IPS-NIHi11 (cell line): ENCODE results near the gene MEOX1.
"Not testable (repeated sequence)": the region's sequence is repeated elsewhere in the genome, so short reads cannot be mapped to it uniquely, and the experiment has no call there.

Source experiments
- DNase-seq: peaks from one replicate; pipeline ENCODE4 v3.0.0; 2012; ENCODE audit warnings: mixed read lengths, low spot score

The MEOX1 gene

DNA sequence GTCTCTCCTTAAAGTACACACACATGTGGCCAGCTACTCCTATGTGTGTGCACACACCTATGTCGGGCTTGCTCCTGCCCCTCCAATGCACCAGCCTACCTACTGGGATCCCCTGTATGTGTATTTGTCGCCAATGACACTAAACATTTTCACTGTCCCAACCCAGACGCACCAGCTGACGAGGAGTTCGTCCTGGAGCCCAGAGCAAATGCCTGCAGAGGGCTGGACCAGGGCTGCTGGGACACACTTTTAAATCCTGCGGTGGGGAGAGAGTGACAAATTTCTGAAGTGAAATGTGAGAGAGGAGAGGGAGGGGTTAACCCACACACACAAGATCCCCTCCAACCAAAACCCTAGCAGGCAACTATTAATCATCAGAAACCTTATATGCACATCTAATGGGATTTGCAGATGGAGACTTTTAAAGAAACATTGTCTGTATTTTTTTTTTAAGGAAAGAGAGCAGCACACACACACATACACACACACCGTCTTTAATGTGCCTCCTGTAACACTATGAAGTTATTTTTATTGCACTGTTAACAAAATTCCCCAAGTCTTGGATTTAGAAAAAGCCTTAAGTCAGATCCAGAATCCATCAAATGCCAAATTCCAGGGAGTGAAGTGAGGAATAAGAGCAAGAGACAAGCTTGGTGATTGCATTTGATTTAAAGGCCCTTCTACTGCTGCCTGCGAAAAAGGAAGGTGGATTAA, at the start of gene MEOX1:
MEOX1 (minus strand) TSS at position 224 of the 714 bp plus-strand sequence. CDS start 388 bp downstream, outside the sequence.
- peak; percentile 46 for DNase-seq

DNA sequence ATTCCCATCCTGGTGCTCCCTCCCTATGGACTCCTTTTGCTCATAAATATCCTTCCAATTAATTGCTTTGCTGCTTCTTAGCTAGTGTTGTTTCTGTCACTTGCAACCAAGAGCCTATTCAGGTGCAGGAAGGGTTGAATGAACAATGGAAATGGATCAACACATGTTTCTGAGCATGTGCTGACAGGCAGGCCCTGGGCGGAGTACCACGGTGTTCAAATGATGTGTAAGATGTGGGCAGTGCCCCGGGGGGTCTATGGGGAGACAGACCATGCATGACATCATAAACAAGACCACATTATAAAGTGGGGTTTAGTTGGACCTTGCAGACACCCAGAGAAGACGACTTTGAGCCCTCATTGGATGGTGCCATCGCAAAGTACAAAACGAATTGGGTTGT, 48.4 kb upstream of the MEOX1 start:
- DNase-seq = no peak

GRCh38 chr17:43709210-43709609, 47.5 kb upstream of the MEOX1 start:
- DNase-seq = no peak

DNA sequence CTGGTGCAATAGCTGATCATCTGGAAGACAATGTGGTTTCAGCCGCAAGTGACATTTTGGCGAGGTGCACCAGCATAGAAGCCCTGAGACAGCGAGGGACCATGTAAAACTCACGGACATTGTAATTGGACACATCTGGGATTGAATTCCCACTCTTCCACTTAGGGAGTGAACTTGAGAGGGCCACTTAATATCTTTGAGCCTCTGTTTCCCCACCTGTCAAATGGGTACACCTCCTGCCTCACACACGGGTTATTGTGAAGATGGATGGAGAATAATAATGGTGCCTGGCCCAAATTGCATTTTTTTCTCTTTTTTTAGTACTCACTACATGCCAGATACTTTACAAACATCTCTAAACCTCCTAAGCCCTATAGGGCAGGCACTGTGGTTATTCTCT, 45.5 kb upstream of the MEOX1 start:
- DNase-seq = no peak

- DNase-seq = no peak
Measured at GRCh38 chr17:43706235-43706634, 44.5 kb upstream of the MEOX1 start.

GRCh38 chr17:43703630-43704029, 41.9 kb upstream of the MEOX1 start:
- no peak for DNase-seq

GRCh38 chr17:43702637-43703036, 40.9 kb upstream of the MEOX1 start:
- peak; percentile 74 for DNase-seq

DNA sequence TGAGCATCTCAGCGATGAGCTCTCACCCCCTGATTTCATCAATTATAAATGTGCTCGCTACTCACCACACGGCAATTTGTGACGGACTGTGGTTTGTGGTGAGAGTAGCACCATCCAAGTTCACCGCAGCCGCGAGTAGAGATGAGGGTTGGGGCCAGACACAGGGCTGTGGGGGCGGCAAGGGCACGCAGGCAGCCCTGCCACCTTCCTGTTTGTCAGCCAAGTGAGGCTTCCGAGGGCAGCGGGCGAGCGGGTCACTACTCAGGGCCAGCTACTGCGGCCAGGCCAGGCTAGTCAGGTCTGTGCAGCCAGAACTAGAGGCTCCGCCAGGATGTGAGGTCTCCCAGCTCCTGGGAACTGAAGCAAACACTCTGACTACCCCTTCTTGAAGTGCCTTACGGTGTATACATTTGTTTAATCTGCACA, 39.6 kb upstream of the MEOX1 start:
- no peak for DNase-seq

GRCh38 chr17:43699438-43699756, 37.7 kb upstream of the MEOX1 start:
- DNase-seq = no peak

DNA sequence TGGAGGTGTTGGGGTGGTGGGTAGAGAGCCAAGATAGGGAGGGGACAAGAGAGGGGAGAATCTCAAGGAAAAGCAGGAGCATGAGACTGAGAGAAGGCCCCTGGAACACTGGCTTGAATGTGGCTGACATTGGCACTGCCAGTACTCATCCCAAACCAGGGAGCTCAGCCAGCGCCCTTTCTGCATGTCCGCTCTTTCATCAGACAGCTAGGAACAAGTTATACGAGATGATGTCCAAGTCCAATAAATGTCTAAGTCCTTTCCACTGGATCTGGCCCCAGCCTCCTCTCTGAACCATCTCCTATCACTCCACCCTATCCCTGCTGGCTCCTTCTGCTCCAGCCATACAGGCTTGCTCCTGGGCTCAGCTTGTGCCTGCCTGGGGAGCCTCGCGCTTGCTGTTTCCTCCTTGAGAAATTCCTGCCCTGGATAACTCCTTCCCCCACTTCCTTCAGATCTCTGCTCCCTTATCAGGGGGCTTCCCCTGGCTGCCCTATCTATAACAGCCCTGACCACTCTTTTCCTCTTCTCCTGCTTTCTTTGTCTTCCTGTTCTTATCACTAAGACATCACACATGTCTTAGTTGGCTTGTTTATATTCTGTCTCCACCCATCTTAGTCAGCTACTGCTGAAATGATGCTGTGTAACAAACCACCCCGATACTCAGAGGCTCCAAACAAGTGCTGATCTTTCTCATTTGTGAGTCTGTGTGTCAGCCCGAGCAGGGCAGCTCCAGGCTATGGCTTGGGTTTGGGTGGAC, 37.1 kb upstream of the MEOX1 start:
- DNase-seq = no peak

DNA sequence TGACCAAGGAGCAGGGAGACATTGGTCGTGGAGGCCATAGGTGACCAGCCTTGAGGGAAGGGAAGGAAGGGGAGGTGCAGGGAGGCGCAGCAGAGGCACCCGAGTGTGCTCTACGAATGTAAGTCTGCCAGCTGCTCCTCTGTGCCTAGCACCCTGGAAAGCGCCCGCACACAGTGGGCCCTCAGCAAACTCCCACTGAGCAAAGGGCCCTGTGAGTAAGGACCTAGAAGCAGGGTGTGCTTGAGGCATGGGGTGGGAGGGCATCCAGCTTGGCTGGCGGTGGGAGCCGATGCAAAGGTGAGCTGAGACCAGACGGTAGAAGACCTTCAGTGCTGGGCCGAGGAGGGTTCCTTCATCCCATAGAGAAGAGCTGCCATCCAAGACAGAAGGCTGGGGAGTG, 36.2 kb upstream of the MEOX1 start:
- DNase-seq = no peak

GRCh38 chr17:43696891-43697290, 35.2 kb upstream of the MEOX1 start:
- no peak for DNase-seq

- DNase-seq = no peak
Measured at GRCh38 chr17:43695970-43696865, 34.5 kb upstream of the MEOX1 start.

DNA sequence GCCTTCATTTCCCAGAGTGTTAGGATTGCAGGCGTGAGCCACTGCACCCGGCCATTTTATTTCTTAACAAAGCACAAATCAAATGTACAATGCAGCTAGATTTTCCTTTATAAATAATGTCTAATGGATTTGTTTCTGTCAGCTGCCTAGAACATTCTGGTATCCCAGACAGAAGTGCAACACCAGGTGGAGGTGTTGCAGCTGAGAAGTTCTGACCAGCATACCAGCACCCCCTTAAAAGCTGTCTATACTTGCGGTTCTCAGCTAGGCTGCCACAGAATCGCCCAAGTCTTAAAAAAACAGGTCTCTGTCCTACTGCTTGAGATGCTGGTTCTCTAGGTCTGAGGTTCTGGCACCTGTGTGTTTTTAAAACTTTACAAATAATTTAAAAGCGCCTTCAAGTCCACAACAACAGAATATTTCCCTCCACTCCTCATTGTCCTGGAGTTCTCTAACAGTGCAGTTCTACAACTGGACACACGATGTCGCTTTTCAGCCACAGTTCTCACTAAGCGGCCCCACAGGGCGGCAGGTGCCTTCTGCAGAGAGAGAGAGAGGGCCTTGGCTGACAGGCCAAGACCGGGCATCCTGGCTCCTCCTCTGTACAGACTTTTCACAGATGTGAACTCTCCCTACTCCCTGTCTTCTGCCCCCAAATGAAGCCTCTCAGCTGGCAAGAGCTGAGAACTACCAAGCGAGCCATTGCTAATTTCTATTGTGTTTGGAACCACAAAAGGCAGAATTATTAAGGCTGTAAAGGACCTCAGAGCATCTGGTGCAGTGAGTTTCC, 32.6 kb upstream of the MEOX1 start:
- peak; percentile 86 for DNase-seq

DNA sequence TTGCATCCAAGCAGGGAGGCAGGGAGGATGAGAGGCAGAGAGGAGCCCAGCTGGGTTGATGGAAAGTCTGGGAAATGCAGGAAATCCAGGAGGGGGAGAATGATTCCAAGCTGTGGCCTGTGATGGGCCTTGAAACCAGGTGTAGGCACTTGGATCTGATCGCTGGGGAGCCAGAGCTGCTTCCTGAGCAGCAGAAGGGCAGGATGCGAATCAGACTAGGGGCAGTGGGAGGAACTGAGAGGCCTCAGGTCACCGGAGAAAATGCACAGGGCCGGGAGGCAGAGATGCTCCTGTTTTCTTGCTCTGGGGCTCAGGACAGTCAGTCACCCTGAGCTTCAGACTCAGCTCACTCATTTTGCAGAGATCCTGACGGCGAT, 29.6 kb upstream of the MEOX1 start:
- no peak for DNase-seq

- DNase-seq = no peak
Measured at GRCh38 chr17:43690624-43691316, 29.0 kb upstream of the MEOX1 start.

GRCh38 chr17:43689814-43690213, 28.1 kb upstream of the MEOX1 start:
- no peak for DNase-seq

DNA sequence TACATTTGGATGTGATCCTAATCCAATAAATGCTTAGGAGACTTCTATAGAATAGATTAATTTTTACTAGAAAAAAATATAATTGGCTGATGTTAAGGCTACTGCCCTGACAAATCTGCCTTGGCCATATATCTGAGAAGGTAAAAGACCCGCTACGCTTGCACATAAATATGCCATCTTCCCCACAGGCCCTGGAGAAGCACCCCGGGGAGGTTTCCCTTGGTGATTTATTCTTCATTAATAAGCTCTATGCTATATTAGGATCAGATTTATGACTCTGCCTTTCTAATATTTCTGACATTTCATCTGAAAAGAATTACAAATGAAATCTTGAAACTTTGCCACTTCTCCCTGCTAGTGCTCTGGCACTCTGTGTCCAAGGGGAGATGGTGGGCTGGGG, 27.4 kb upstream of the MEOX1 start:
- DNase-seq = no peak

DNA sequence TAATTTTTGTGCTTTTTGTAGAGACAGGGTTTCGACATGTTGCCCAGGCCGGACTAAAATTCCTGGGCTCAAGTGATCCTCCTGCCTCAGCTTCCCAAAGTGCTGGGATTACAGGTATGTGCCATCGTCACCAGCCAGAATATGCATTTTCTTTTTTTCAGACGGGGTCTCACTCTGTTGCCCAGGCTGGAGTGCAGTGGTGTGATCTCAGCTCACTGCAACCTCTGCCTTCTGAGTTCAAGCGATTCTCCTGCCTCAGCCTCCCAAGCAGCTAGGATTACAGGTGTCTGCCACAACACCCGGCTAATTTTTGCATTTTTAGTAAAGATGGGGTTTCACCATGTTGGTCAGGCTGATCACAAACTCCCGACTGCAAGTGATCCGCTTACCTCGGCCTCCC, 25.2 kb upstream of the MEOX1 start:
- DNase-seq = not testable (repeated sequence)

DNA sequence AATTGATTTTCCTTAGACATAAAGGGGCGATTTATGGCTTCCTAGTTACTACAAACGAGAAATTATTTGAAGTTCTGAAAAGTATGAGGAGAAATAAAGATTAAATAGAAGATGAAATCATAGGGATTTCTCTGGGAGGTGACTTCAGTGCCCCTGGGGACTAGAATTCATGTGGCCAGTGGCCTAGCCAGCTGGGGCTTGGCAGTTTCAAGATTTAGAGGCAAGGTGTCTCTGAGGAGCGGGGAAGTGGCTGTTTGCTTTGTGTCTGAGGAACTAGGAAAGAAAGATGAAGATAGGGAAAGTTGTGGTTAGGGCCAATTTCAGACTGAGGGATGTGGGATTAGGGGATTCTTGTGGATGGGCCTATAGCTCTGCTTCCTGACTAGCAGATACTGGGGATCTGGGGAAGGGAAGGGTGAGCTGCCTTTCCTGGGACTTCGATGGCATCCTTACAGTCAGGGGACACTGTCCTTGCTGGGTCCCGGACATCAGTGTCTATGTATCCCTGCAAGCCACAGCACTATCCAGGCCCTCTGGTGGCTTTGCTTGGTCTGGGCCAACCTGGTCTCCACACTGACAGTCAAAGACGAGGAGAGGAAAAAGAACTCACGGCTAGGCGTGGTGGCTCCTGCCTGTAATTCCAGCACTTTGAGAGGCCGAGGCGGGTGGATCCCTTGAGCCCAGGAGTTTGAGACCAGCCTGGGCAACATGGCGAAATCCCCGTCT, 22.4 kb upstream of the MEOX1 start:
- DNase-seq = no peak

GRCh38 chr17:43680461-43680860, 18.7 kb upstream of the MEOX1 start:
- no peak for DNase-seq
